Measurements from ENCODE around the gene RASGRP3.

The RASGRP3 gene

GRCh38 chr2:33521791-33522281, 45.4 kb downstream of the RASGRP3 start:
- no peak for DNase-seq (ENCODE audit: low spot score)

GRCh38 chr2:33522576-33522975, 46.1 kb downstream of the RASGRP3 start:
- no peak for DNase-seq (ENCODE audit: low spot score)

- no peak for DNase-seq (ENCODE audit: low spot score)
These were observed 49.2 kb downstream of the RASGRP3 start for GRCh38 chr2:33525666-33526065.

GRCh38 chr2:33526132-33526531, 49.7 kb downstream of the RASGRP3 start:
- DNase-seq (ENCODE audit: low spot score) = no peak

GRCh38 chr2:33526921-33527320, 50.5 kb downstream of the RASGRP3 start:
- no peak for DNase-seq (ENCODE audit: low spot score)

- no peak for DNase-seq (ENCODE audit: low spot score)
These were observed 52.0 kb downstream of the RASGRP3 start for GRCh38 chr2:33528441-33528950.

- DNase-seq (ENCODE audit: low spot score) = no peak
These were observed 53.5 kb downstream of the RASGRP3 start for GRCh38 chr2:33529771-33530481.

GRCh38 chr2:33530690-33531548, 54.5 kb downstream of the RASGRP3 start:
- no peak for DNase-seq (ENCODE audit: low spot score)

- no peak for DNase-seq (ENCODE audit: low spot score)
These were observed 55.2 kb downstream of the RASGRP3 start for GRCh38 chr2:33531549-33532059.

- no peak for DNase-seq (ENCODE audit: low spot score)
These were observed 55.7 kb downstream of the RASGRP3 start for GRCh38 chr2:33532146-33532545.

GRCh38 chr2:33532966-33533365, 56.5 kb downstream of the RASGRP3 start:
- DNase-seq (ENCODE audit: low spot score) = no peak

GRCh38 chr2:33535421-33535820, 59.0 kb downstream of the RASGRP3 start:
- no peak for DNase-seq (ENCODE audit: low spot score)

- no peak for DNase-seq (ENCODE audit: low spot score)
These were observed 64.8 kb downstream of the RASGRP3 start for GRCh38 chr2:33541243-33541642.

- no peak for DNase-seq (ENCODE audit: low spot score)
These were observed 73.8 kb downstream of the RASGRP3 start for GRCh38 chr2:33550206-33550605.

GRCh38 chr2:33552758-33553461, 76.5 kb downstream of the RASGRP3 start:
- DNase-seq (ENCODE audit: low spot score) = no peak

- DNase-seq (ENCODE audit: low spot score) = no peak
These were observed 79.2 kb downstream of the RASGRP3 start for GRCh38 chr2:33555681-33556080.

- DNase-seq (ENCODE audit: low spot score) = no peak
These were observed 82.9 kb downstream of the RASGRP3 start for GRCh38 chr2:33559328-33559727.

GRCh38 chr2:33560017-33560416, 83.6 kb downstream of the RASGRP3 start:
- DNase-seq (ENCODE audit: low spot score) = no peak

- no peak for DNase-seq (ENCODE audit: low spot score)
These were observed 85.4 kb downstream of the RASGRP3 start for GRCh38 chr2:33561872-33562271.

- DNase-seq (ENCODE audit: low spot score) = no peak
These were observed 94.2 kb downstream of the RASGRP3 start for GRCh38 chr2:33570681-33571080.

GRCh38 chr2:33573657-33574056, 97.2 kb downstream of the RASGRP3 start:
- no peak for DNase-seq (ENCODE audit: low spot score)

- DNase-seq (ENCODE audit: low spot score) = no peak
These were observed 100.6 kb downstream of the RASGRP3 start for GRCh38 chr2:33577084-33577483.
